ENCODE data around the gene MPDZ. TPM values are rescaled to one million over a fixed set of nuclear protein-coding genes. Genes with fewer than 3 reads are reported as not detected.

The MPDZ gene
- total RNA-seq, 1 donor from 2014 or later = not detected

- intact Hi-C loops (cut with micrococcal nuclease) = loop anchor here (5.0 kb wide), 1 partner anchor 367 kb away; no protein-coding TSS in a partner anchor
Observed at GRCh38 chr9:13088720-13089427, 190.6 kb downstream of the MPDZ start.

- intact Hi-C loops (cut with micrococcal nuclease) = no loop called here
Observed at GRCh38 chr9:13083963-13084528, 195.4 kb downstream of the MPDZ start.

DNA sequence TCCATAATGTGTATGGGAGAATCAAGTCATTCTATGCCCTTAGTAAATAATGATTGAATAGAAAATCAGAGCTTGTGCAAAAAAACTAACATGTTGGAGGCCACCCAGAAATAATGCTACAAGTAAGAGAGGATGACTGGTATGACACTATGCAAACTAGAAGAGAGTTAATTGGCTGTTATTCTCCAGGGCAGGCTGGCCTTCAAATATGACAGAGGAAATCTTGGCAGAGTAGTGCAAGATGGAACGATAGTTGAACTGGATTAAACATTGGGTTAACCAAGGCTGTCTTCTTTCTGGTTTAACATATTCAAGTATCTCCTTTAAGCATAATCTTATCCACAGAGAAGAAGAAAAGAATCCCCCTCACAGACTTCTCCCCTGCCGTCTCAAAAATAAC is 196.1 kb downstream of the MPDZ start:
- intact Hi-C loops (cut with micrococcal nuclease) = no loop called here

DNA sequence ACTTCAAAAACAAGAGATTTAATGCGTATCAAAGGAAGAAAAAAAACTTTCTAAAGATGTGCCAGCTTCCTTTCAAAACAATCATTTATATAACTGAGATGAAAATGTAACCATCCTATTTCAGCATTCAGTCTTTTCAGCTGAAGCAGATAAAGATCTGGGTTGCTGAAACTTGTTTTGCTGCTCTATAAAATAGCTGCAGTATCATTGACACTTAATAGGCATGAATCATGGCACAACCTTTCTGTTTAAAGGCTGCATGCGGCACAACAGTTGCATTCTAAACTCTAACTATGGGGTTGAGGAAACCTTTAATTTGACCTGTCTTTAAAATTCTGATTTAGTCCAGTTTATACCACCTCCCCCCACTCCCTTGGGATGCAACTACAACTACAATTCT is 196.7 kb downstream of the MPDZ start:
- intact Hi-C loops (cut with micrococcal nuclease) = no loop called here

GRCh38 chr9:13078164-13078563 is 201.3 kb downstream of the MPDZ start:
- intact Hi-C loops (cut with micrococcal nuclease) = no loop called here

GRCh38 chr9:13076616-13077015 is 202.9 kb downstream of the MPDZ start:
- intact Hi-C loops (cut with micrococcal nuclease) = no loop called here

DNA sequence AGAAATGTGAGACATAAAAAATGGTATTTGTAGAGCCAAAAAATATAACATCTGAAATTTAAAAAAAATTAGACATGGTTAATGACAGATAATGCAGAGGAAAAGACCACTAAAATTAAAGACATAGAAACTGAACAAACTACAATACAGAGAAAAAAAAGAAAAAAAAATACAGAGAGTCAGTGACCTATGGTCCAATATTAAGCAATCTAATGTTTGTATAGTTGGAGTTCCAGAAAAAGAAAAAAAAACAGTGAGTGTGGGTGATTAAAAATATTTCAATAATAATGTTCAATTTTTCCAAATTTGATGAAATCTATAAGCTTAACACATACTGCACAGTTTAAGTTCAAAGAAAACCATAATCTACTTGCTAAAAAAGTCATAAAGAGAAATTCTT is 207.6 kb downstream of the MPDZ start:
- intact Hi-C loops (cut with micrococcal nuclease) = no loop called here

DNA sequence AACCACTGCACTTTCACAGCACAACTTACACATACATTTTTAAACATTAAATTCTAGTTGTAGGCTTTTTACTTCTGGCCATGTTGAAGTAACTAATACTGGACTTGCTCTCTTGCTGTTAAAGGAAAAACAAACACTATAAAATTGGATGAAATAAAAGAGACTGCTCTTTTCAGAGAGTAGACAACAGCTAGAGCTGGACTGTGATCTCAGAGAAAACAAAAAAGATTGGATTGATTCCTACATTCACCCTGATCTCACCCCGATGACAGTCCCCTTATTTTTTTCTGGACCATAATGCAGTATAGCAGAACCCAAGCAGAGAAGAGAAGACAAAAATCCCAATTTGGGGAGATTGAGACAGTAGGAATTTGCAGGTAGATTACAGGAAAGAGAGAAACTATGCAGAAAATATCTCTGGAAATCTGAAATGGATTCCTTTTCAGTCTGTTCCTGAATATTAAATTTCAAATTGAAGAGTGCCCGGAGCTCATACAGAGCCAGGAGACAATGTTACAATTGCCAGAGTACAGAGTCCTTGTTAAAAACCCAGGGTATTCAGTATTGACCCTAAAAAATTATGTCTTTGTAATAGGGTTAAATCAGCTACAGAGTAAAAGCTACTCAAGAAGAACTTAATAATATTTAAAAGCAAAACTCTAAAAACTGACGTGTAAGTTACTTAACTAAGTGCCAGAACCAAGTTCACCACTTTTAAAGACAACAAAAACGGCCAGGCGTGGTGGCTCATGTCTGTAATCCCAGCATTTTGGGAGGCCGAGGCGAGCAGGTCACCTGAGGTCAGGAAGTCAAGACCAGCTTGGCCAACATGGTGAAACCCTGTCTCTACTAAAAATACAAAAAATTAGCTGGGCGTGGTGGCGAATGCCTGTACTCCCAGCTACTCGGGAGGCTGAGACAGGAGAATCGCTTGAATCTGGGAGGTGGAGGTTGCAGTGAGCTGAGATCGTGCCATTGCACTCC is 208.6 kb downstream of the MPDZ start:
- intact Hi-C loops (cut with micrococcal nuclease) = no loop called here

- intact Hi-C loops (cut with micrococcal nuclease) = no loop called here
Observed at GRCh38 chr9:13069498-13069897, 210.0 kb downstream of the MPDZ start.

DNA sequence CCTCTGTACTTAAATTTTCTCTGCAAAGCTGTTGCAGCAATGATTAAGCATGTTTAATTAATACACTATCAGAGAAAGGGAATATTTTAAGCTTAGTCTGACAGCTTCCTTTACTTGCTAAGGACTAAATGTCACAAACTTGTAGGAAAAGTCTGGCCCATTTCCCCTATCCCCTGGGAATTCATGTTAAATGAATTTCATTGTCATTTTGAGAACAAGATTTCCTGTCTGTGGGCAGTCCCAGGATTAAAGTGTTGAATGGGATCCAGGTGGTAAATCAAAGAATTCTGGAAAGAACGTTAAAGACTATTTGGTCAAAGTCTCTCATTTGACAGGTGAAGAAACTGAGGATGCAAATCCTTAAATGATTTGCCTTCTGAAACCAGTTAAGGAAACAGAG is 214.8 kb downstream of the MPDZ start:
- intact Hi-C loops (cut with micrococcal nuclease) = no loop called here

DNA sequence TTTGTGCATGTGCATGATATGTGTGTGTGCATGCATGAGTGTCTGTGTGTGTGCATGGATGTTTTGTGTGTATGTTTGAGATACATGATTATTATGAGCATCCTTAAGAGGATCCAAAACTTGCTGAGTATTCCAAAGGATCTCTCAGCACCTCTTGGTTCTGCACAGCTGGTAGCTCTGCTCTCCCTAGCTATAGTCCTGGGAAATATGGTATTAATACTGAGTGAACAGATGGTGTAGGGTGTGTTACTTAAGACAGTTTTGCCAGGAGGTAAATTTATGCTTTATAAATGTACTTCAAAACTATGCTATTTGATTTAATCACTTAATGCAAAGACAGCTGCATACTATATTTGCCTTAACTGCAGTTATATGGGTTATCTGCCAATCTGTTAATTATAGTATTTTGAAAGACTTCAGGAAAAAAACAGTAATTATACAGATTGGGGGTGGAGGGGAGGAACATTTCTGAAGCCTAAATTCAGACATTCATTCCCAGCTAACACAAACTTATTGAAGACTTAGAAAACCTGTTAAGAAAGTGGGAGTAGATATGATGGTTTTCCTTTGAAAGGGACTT is 215.5 kb downstream of the MPDZ start:
- intact Hi-C loops (cut with micrococcal nuclease) = no loop called here

GRCh38 chr9:13061390-13061789 is 218.1 kb downstream of the MPDZ start:
- intact Hi-C loops (cut with micrococcal nuclease) = no loop called here
